H1 (cell line): ENCODE measurements around the gene CSF2. TPM values are rescaled to one million over a fixed set of nuclear protein-coding genes. Genes with fewer than 3 reads are reported as not detected.

ENCODE experiments used
- CTCF ChIA-PET: fragments of 300-600 bp; sonication (Branson Sonifier 250); formaldehyde crosslinking; loops from one replicate; lab custom pipeline; 2021; ENCODE audit not compliant: partially characterized antibody; lab: Charles Lee
- POLR2A ChIA-PET: fragments of 300-600 bp; sonication (Branson Sonifier 250); formaldehyde crosslinking; loops from one replicate; lab custom pipeline; 2021; ENCODE audit warnings: inconsistent platforms; ENCODE audit not compliant: partially characterized antibody; lab: Charles Lee
- DNase-seq, 2 experiments: peaks; one replicate each; pipeline versions ENCODE4 v3.0.0 to v3.0.0-alpha.2; 2010 to 2022; ENCODE audit warnings: low spot score in 2 of 2, low read depth in 1 of 2, mixed read lengths in 1 of 2
- FAIRE-seq: peaks from 2 replicates; lab custom pipeline; 2011; peaks lifted over from hg19 to GRCh38; lab: Jason Lieb, UNC
- H2AFZ ChIP-seq: 2 replicates; pipeline ENCODE4 v1.8.1; 2012; ENCODE audit warnings: low read length, inconsistent platforms
- H2AK5ac ChIP-seq: 2 replicates; pipeline ENCODE4 v1.6.1; 2013; ENCODE audit warnings: low read depth, low read length
- H2BK120ac ChIP-seq: replicated peaks from 2 replicates; pipeline ENCODE3; 2013; ENCODE audit warnings: low read depth, low read length, inconsistent platforms
- H2BK12ac ChIP-seq: 2 replicates; pipeline ENCODE4 v1.6.1; 2013; ENCODE audit warnings: low read depth, low read length
- H2BK15ac ChIP-seq: 2 replicates; pipeline ENCODE4 v1.6.1; 2013; ENCODE audit warnings: low read length
- H2BK20ac ChIP-seq: 2 replicates; pipeline ENCODE4 v1.6.1; 2013; ENCODE audit warnings: low read length
- H2BK5ac ChIP-seq: 2 replicates; pipeline ENCODE4 v1.6.1; 2013; ENCODE audit warnings: low read depth, low read length
- H3K14ac ChIP-seq: 2 replicates; pipeline ENCODE4 v1.6.1; 2013; ENCODE audit warnings: inconsistent platforms; ENCODE audit not compliant: insufficient read length
- H3K18ac ChIP-seq: 2 replicates; pipeline ENCODE4 v1.6.1; 2013; ENCODE audit warnings: low read length; ENCODE audit errors: extremely low read depth
- H3K23ac ChIP-seq: 2 replicates; pipeline ENCODE4 v1.6.1; 2013; ENCODE audit warnings: inconsistent platforms; ENCODE audit not compliant: insufficient read length
- H3K23me2 ChIP-seq: 2 replicates; pipeline ENCODE4 v1.6.1; 2013; ENCODE audit warnings: low read depth, low read length
- H3K27ac ChIP-seq: 2 replicates; pipeline ENCODE4 v1.6.1; 2011; ENCODE audit warnings: low read depth, low read length, inconsistent platforms
- H3K27me3 ChIP-seq, 4 experiments: replicated peaks in 1 of 4; 1 replicate in 1 of 4; 2 replicates in 3 of 4; pipeline versions ENCODE4 v1.6.1 to v1.8.1; 2011 to 2013; ENCODE audit warnings: low read length in 3 of 4, mild to moderate bottlenecking in 3 of 4, inconsistent platforms in 2 of 4, mixed read lengths in 2 of 4, moderate library complexity in 1 of 4; ENCODE audit not compliant: control insufficient read depth in 3 of 4, insufficient read depth in 3 of 4; ENCODE audit errors: extremely low read depth in 1 of 4
- H3K36me3 ChIP-seq, 4 experiments: 2 replicates each; pipeline versions ENCODE4 v1.6.1 to v1.8.1; 2011 to 2013; ENCODE audit warnings: mild to moderate bottlenecking in 4 of 4, low read length in 3 of 4, moderate library complexity in 2 of 4, control low read depth in 1 of 4, inconsistent platforms in 1 of 4; ENCODE audit not compliant: insufficient read depth in 4 of 4, control insufficient read depth in 2 of 4
- H3K4ac ChIP-seq: replicated peaks from 2 replicates; pipeline ENCODE3; 2013; ENCODE audit warnings: low read length, low read depth, mixed read lengths, inconsistent platforms; ENCODE audit not compliant: insufficient read length
- H3K4me1 ChIP-seq, 4 experiments: replicated peaks in 1 of 4; 1 replicate in 1 of 4; 2 replicates in 3 of 4; pipeline versions ENCODE4 v1.6.1 to v1.8.1; 2011 to 2013; ENCODE audit warnings: low read length in 3 of 4, inconsistent platforms in 2 of 4, mixed read lengths in 1 of 4; ENCODE audit not compliant: insufficient read depth in 4 of 4, control insufficient read depth in 3 of 4
- H3K4me2 ChIP-seq, 2 experiments: 2 replicates each; pipeline versions ENCODE4 v1.6.1 to v1.8.1; 2011 to 2013; ENCODE audit warnings: low read depth in 2 of 2, low read length in 2 of 2, control low read depth in 1 of 2, inconsistent platforms in 1 of 2, mild to moderate bottlenecking in 1 of 2; ENCODE audit not compliant: insufficient read depth in 1 of 2
- H3K4me3 ChIP-seq, 4 experiments: fragments of 200-600, 300-600 bp in 1 of 4; sonication (generic), shearing (Covaris generic), sonication (Bioruptor Twin) in 1 of 4; 2 replicates each; pipeline versions ENCODE4 v1.5.1 to v1.8.1; 2011 to 2016; ENCODE audit warnings: low read length in 4 of 4, low read depth in 3 of 4, control low read depth in 2 of 4, inconsistent platforms in 2 of 4, mild to moderate bottlenecking in 2 of 4, mixed read lengths in 1 of 4, moderate library complexity in 1 of 4; ENCODE audit not compliant: insufficient read depth in 2 of 4; ENCODE audit errors: extremely low read depth in 1 of 4
- H3K56ac ChIP-seq: replicated peaks from 2 replicates; pipeline ENCODE3; 2013; ENCODE audit warnings: low read depth, mild to moderate bottlenecking, mixed read lengths, low read length, inconsistent platforms; ENCODE audit not compliant: insufficient read length
- H3K79me1 ChIP-seq: 2 replicates; pipeline ENCODE4 v1.6.1; 2013; ENCODE audit warnings: low read depth, low read length, control low read depth
- H3K79me2 ChIP-seq, 2 experiments: 2 replicates each; pipeline versions ENCODE4 v1.6.1 to v1.8.1; 2012 to 2013; ENCODE audit warnings: low read length in 2 of 2, mild to moderate bottlenecking in 2 of 2, inconsistent platforms in 1 of 2; ENCODE audit not compliant: insufficient read depth in 2 of 2, control insufficient read depth in 1 of 2
- H3K9ac ChIP-seq, 4 experiments: replicated peaks in 1 of 4; 1 replicate in 1 of 4; 2 replicates in 3 of 4; pipeline versions ENCODE4 v1.6.1 to v1.8.1; 2011 to 2013; ENCODE audit warnings: low read depth in 3 of 4, low read length in 3 of 4, control low read depth in 2 of 4, mild to moderate bottlenecking in 2 of 4, moderate library complexity in 2 of 4, inconsistent platforms in 1 of 4; ENCODE audit errors: extremely low read depth in 1 of 4
- H3K9me3 ChIP-seq, 2 experiments: 2 replicates each; pipeline versions ENCODE4 v1.6.1 to v1.8.1; 2012 to 2013; ENCODE audit warnings: mild to moderate bottlenecking in 2 of 2, moderate library complexity in 2 of 2, control low read depth in 1 of 2, inconsistent platforms in 1 of 2, low read depth in 1 of 2, low read length in 1 of 2, mixed read lengths in 1 of 2; ENCODE audit not compliant: insufficient read depth in 2 of 2
- H4K20me1 ChIP-seq, 2 experiments: replicated peaks in 1 of 2; 2 replicates each; pipeline versions ENCODE3 to v1.8.1; 2011 to 2013; ENCODE audit warnings: inconsistent platforms in 2 of 2, low read length in 2 of 2, mild to moderate bottlenecking in 1 of 2; ENCODE audit not compliant: insufficient read depth in 2 of 2, control insufficient read depth in 1 of 2
- H4K5ac ChIP-seq: 2 replicates; pipeline ENCODE4 v1.6.1; 2013; ENCODE audit warnings: low read length, low read depth, mixed read lengths, inconsistent platforms; ENCODE audit not compliant: insufficient read length
- H4K8ac ChIP-seq: 2 replicates; pipeline ENCODE4 v1.8.0; 2013; ENCODE audit warnings: mild to moderate bottlenecking, moderate library complexity, low read length, inconsistent platforms; ENCODE audit not compliant: insufficient read depth; ENCODE audit errors: extremely low read depth
- H4K91ac ChIP-seq: replicated peaks from 2 replicates; pipeline ENCODE3; 2013; ENCODE audit warnings: low read length, mixed read lengths, inconsistent platforms; ENCODE audit not compliant: insufficient read length
- BCL11A ChIP-seq, 2 experiments: IDR thresholded peaks; one replicate each; pipeline ENCODE4 v1.6.1; 2011; ENCODE audit warnings: low read depth in 2 of 2, low read length in 2 of 2, mild to moderate bottlenecking in 2 of 2
- CREB1 ChIP-seq: IDR thresholded peaks from 2 replicates; pipeline ENCODE4 v1.6.1; 2012; ENCODE audit warnings: inconsistent platforms
- EZH2 ChIP-seq: fragments of 200-600 bp; sonication (generic); IDR thresholded peaks from 2 replicates; pipeline ENCODE4 v1.7.1; 2012; ENCODE audit warnings: low read depth, mild to moderate bottlenecking, moderate library complexity, low read length, inconsistent platforms; ENCODE audit not compliant: severe bottlenecking
- KDM4A ChIP-seq: IDR thresholded peaks from one replicate; pipeline ENCODE4 v1.7.1; 2012; ENCODE audit warnings: low read depth, mild to moderate bottlenecking, moderate library complexity, low read length, inconsistent platforms; ENCODE audit not compliant: severe bottlenecking
- KDM5A ChIP-seq: fragments of 200-600 bp; IDR thresholded peaks from 2 replicates; pipeline ENCODE4 v1.7.1; 2012; ENCODE audit warnings: mild to moderate bottlenecking, low read length, inconsistent platforms, mixed read lengths
- MAFK ChIP-seq: IDR thresholded peaks from 2 replicates; pipeline ENCODE4 v1.6.1; 2012; ENCODE audit warnings: low read depth, mild to moderate bottlenecking, improper control_type of control experiment, low read length
- PHF8 ChIP-seq: fragments of 200-600 bp; sonication (generic); conservative IDR thresholded peaks from 2 replicates; pipeline ENCODE4 v1.7.1; 2012; ENCODE audit warnings: low read depth, mild to moderate bottlenecking, inconsistent platforms, low read length, moderate library complexity
- RBBP5 ChIP-seq: IDR thresholded peaks from 2 replicates; pipeline ENCODE4 v1.7.1; 2012; ENCODE audit warnings: low read depth, mild to moderate bottlenecking, inconsistent platforms, low read length, moderate library complexity, borderline replicate concordance
- RFX5 ChIP-seq: IDR thresholded peaks from 2 replicates; pipeline ENCODE4 v1.6.1; 2011; ENCODE audit warnings: low read depth, low read length, improper control_type of control experiment, borderline replicate concordance
- RNF2 ChIP-seq: fragments of 200-900, 300-1000 bp; sonication (generic); IDR thresholded peaks from 2 replicates; pipeline ENCODE4 v1.7.1; 2016; ENCODE audit warnings: borderline replicate concordance, low read depth, mild to moderate bottlenecking, antibody characterized with exemption, low read length; ENCODE audit not compliant: poor library complexity, severe bottlenecking; ENCODE audit errors: missing control alignments
- SIRT6 ChIP-seq: IDR thresholded peaks from one replicate; pipeline ENCODE4 v1.7.1; 2012; ENCODE audit warnings: low read length, inconsistent platforms
- SP1 ChIP-seq: IDR thresholded peaks from 2 replicates; pipeline ENCODE4 v1.6.1; 2011; ENCODE audit warnings: low read depth, low read length
- SP2 ChIP-seq: IDR thresholded peaks from 2 replicates; pipeline ENCODE4 v1.6.1; 2012; ENCODE audit warnings: mild to moderate bottlenecking, low read length, inconsistent platforms
- SUZ12 ChIP-seq: fragments of 200-600 bp; sonication (generic); IDR thresholded peaks from 2 replicates; pipeline ENCODE4 v1.6.1; 2012; ENCODE audit warnings: mild to moderate bottlenecking, inconsistent platforms, low read length, moderate library complexity, mixed read lengths
- TAF1 ChIP-seq: IDR thresholded peaks from 2 replicates; pipeline ENCODE4 v1.6.1; 2011; ENCODE audit warnings: mild to moderate bottlenecking, low read depth, low read length
- YY1 ChIP-seq: IDR thresholded peaks from 2 replicates; pipeline ENCODE4 v1.6.1; 2011; ENCODE audit warnings: low read depth, mild to moderate bottlenecking, low read length
- WGBS, 2 experiments: shearing (Covaris generic) in 1 of 2; methylation state at CpG; one replicate each; pipeline versions ENCODE4 v1.1.6 to v1.1.7; 2013 to 2015; ENCODE audit warnings: low lambda C conversion rate in 2 of 2, mixed read lengths in 2 of 2, inconsistent platforms in 1 of 2, low coverage in 1 of 2, missing lambda C conversion rate in 1 of 2; ENCODE audit not compliant: insufficient replicate concordance in 2 of 2, insufficient coverage in 1 of 2, insufficient read length in 1 of 2; ENCODE audit errors: extremely low coverage in 1 of 2, missing lambda C conversion rate in 1 of 2; 5-methylcytosine and 5-hydroxymethylcytosine counted together
- polyA plus RNA-seq, 7 experiments: library from polyadenylated mRNA; depleted of rRNA in 3 of 7; stranded (reverse) in 5 of 7; unstranded in 2 of 7; fragments of >200 nt in 5 of 7; fragments of 200-250 nt in 2 of 7; gene quantifications; 1 replicate in 5 of 7; 2 replicates in 1 of 7; 4 replicates in 1 of 7; pipeline versions ENCODE4 v1.2.1 to v1.2.3, GENCODE V29; 2011 to 2013; ENCODE audit warnings: missing spikeins in 2 of 7, mixed read lengths in 2 of 7
- total RNA-seq: library from RNA; stranded (reverse); fragmentation: NEBNext Ultra II Directional; extraction: Animal tissue kit (Norgen Biotek cat#: 25700); gene quantifications from 2 replicates; pipeline ENCODE4 v1.2.1, GENCODE V29; 2021

The CSF2 gene
- total and polyA plus RNA-seq, 2 of the 8 experiments (the other 6 are each of a cell fraction or from before 2014, with no cell fraction given), result not detected

DNA sequence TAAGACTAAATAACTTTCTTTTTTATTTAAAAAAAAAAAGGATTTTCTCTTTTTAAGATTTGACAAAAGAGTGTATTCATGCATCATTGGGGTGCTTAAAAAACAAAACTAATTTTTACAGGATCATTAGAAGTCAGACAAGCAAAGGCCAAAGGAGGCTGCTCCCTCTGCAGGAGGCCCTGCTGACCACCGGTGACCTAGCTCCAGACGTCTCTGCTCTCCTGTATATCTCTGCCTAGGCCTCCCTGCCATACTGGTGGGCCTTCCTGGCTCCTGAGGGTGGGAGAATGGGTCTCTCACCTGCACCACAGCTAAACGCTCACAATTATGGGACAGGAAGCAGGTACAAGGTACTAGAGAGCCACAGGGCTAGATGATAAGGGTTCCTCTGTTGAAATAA, 36.6 kb downstream of the CSF2 start:
- Histone ChIP-seq H3K56ac (no peak overlapping the region), H2AK5ac (no peak overlapping the region), H4K8ac (no peak overlapping the region), H3K18ac (no peak overlapping the region), H2BK5ac (no peak overlapping the region), H2BK20ac (no peak overlapping the region), H2BK12ac (no peak overlapping the region), H3K9me3 (no peaks in the 10 kb centered on the region), H3K27ac (no peak overlapping the region), H4K20me1 (no peaks in the 10 kb centered on the region), H3K23me2 (no peaks in the 10 kb centered on the region), H3K4me2 (no peak overlapping the region), H3K4me1 (no peaks in the 10 kb centered on the region), H4K91ac (no peak overlapping the region), H3K23ac (no peak overlapping the region), H4K5ac (no peak overlapping the region), H3K4ac (no peak overlapping the region), H3K27me3 (no peaks in the 10 kb centered on the region), H3K79me2 (no peaks in the 10 kb centered on the region), H3K9ac (no peak overlapping the region), H3K14ac (no peak overlapping the region), H3K4me3 (no peak overlapping the region), H2BK120ac (no peak overlapping the region), H3K36me3 (no peaks in the 10 kb centered on the region), H2BK15ac (no peak overlapping the region), H2AFZ (no peak overlapping the region), H3K79me1 (no peaks in the 10 kb centered on the region)
- DNase-seq (no peak), FAIRE-seq (no peak)
- ChIA-PET POLR2A (no interaction called here), CTCF (no interaction called here)
- TF ChIP-seq PHF8 (no peak), KDM4A (no peak), TAF1 (no peak), SIRT6 (no peak), MAFK (no peak), RFX5 (no peak), SUZ12 (no peak), BCL11A (IDR thresholded peaks at IDR 0.05; ENCODE audit: low read depth in 2 of 2, low read length in 2 of 2) (no peak), YY1 (no peak), SP1 (no peak), RBBP5 (no peak), SP2 (no peak), RNF2 (no peak), KDM5A (no peak), EZH2 (no peak), CREB1 (no peak)
- 86% methylated on average over 3 of the region's 3 CpGs; no CpG with 5 or more reads in 1 of the 2 experiments for WGBS, 2 experiments
